HuH-7.5 (cell line): ENCODE measurements around the gene SLC6A13.
A peak's percentile ranks its signal among the peaks of the same experiment; 100 is the strongest.
"Not testable (repeated sequence)": the region's sequence is repeated elsewhere in the genome, so short reads cannot be mapped to it uniquely, and the experiment has no call there.

Experiments used
- DNase-seq: peaks from one replicate; pipeline ENCODE4 v3.0.0; 2011; ENCODE audit warnings: low spot score

The SLC6A13 gene

GRCh38 chr12:264269-264668 is 1.6 kb upstream of the SLC6A13 start:
- no peak for DNase-seq

DNA sequence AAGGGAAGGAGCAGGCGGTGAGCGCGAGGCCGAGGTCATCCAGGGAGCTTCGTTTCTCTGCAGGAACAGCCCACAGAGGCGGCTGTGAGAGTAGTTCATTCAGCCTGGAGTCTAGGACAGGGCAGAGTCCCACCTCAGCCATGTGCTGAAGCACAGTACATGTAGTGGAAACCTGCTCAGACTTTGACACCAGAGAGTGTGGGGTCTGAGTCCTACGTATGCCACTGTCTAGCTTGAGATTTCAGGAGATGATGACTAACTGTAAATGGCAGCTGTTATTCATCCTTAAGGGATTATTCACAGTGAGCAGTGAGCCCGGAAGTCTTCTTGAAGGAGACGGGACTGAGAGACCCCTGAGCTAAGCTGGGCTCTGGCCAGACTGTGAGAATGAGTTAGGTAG is 938 bp upstream of the SLC6A13 start:
- DNase-seq, result no peak

DNA sequence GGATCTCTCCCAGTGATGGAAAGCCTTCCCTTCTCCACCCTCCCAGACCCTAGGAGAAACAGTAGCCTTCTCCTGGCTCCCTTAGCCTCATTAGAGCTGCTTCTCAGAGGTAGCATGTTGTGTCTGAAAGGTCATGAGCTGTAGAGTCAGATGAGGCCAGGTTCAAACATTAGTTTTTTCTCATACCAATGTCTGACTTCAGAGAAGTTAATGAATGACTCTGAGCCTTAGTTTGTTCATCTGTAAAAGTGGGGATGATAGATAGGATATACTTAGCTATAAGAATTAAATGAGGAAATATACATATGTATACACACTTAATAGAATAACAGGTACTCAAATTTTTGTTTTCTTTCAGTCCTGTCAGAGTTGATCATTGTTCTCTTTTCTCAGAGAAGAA is 523 bp downstream of the SLC6A13 start:
- no peak for DNase-seq

DNA sequence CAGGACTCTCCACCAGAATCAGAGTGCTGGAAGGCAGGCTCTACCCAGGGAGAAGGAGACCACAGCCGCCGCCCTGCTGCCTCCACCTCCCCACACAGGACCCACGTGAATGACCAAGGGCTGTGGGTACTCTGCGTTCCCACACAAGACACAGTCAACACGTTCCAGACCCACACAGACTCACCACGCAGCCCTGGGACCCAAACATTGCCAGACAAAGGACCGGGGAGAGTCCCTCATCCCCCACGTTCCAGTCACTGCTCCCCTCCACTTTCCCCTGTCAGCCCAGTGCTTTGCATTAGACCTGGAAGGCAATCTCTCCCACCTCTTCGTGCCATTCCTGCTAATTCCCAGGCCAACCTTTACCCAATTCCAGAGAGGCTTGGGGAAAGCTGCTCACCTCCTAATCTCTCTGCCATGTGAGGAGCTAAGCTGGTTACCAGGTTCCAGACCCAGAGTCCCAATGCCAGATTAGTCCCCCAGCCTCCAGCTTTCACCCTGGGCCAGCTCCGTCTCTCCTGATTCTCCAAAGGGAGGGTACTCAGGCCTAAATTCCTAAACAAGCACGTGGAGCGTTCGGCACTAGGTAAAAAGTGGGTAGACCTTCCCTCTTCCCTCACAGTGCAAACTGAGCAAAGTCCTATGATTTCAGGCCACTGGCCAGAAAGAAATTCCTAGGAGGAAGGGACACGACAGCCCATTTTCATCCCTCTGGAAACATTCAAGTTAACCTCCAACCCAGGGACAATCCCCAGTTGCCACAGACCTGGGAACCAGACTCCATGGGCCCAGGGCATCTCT is 4.9 kb downstream of the SLC6A13 start:
- DNase-seq, result no peak

GRCh38 chr12:256958-257357 is 5.7 kb downstream of the SLC6A13 start:
- DNase-seq, result no peak

- no peak for DNase-seq
Observed at GRCh38 chr12:256225-256624, 6.4 kb downstream of the SLC6A13 start.

GRCh38 chr12:254912-255311 is 7.7 kb downstream of the SLC6A13 start:
- no peak for DNase-seq

GRCh38 chr12:254039-254438 is 8.6 kb downstream of the SLC6A13 start:
- no peak for DNase-seq

GRCh38 chr12:253116-253831 is 9.4 kb downstream of the SLC6A13 start:
- no peak for DNase-seq

DNA sequence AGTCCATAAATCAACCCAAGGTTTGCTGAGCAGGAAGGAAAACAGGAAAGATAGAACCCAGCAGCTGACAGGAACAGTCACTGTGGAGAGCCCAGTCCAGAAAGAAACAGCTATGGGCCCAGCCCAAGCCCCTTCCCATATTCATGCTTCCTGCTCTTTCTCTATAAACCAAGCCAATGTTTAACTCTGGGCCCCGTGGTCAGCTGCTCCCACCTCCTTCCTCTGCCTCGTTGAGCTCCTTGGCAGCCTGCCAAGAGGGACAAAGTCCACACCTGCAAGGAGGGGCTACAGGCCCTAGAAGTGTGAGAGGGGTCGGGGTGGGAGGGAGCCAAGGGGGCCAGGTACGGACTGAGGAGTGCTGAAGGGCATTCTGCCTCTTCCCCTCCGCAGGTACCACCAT is 10.0 kb downstream of the SLC6A13 start:
- DNase-seq, result no peak

DNA sequence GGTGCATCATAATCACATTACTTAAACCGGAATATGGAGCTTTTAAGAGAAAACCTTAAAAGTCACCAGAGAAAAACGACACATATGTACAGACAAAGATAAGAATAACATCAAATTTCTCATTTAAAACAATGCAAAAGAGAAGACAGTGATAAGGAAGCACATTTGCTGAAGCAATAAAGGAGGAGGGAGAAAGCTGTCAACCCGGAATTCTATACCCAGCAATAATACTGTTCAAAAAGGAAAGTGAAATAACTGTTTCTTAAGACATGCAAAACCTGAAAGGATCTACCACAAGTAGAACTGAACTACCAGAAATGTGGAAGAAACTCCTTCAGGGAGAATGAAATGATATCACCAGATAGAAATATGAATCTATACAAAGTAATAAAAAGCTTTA is 15.4 kb downstream of the SLC6A13 start:
- no peak for DNase-seq

- DNase-seq, result no peak
Observed at GRCh38 chr12:243381-243780, 19.3 kb downstream of the SLC6A13 start.

- DNase-seq, result no peak
Observed at GRCh38 chr12:242496-242895, 20.1 kb downstream of the SLC6A13 start.

DNA sequence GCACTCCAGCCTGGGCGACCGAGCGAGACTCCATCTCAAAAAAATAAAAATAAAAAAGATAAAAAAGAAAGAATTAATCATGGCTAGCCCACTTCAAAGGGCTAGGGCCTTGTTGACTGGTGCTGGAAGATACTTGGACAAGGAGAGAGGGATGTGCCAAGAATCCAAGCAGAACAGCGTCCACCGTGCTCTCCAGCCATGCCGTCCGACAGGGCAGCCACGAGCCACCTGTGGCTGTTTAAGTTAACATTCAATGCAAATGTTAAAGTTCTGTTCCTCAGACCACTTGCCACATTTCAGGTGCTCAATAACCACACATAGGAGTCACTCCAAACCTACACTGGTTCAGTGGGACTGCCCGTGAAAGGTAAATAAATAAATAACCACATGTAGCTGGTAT is 21.4 kb downstream of the SLC6A13 start:
- DNase-seq, result no peak

GRCh38 chr12:240566-240965 is 22.1 kb downstream of the SLC6A13 start:
- DNase-seq, result no peak

DNA sequence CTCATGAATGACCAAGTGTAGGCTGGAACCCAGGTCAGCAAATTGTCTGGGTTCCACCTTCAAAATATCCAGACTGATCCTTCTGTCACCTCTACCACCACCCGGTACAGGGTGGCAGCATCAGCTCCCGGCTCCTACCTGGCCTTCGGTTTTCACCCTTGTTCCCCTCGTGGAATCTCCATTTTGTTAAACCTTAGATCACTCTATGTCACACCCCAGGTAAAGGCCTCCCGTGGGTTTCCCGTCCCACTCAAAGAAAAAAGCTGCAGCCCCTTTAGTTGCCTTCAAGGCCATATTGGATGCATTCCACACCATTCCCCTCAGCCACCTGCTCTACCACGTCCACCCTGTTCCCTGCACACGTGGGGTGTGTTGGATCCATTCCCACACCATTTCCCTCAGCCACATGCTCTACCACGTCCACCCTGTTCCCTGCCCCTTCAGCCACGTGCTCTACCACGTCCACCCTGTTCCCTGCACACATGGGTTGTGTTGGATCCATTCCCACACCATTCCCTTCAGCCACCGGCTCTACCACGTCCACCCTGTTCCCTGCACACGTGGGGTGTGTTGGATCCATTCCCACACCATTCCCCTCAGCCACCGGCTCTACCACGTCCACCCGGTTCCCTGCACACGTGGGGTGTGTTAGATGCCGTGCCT is 23.8 kb downstream of the SLC6A13 start:
- DNase-seq, result no peak

DNA sequence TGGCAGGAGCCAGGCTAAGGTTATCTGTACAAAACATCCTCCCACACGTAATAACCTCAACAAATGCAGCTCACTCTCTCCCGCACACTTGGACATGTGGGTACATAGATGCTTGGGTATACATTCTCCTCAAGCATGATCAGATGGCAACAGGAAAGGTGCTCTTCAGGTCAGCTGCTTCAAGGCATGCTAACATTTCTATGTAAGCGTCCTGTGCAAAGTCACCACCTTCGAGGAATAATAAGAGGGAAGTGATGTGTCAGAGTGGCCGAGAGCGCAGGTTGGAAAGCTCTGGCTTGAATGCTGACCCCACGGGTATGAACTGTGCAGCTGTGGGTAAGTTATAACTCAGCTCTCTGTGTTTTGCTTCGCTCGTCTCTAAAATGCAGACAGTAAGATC is 24.5 kb downstream of the SLC6A13 start:
- DNase-seq, result no peak

- peak; percentile 71 for DNase-seq
Observed at GRCh38 chr12:237026-237815, 25.4 kb downstream of the SLC6A13 start.

DNA sequence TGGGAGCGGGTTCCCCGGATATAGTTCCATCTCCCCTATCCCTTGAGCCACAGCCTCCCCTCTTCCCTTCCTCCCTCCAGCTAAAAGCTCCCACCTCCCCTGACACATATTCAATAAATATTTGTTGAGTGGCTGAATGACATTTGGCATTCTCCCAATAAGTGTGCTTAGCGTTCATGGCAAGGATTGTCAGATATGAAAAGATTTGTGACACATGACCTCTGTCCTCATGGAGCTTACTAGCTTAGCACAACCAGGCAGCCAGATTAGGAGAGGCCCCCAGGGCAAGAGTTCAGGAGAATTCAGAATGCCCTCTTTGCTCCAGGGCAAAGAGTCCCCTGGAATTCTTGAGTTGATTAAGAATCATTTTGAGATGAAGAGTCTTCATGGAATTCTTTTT is 26.2 kb downstream of the SLC6A13 start:
- no peak for DNase-seq

- DNase-seq, result not testable (repeated sequence)
Observed at GRCh38 chr12:235967-236366, 26.7 kb downstream of the SLC6A13 start.

- DNase-seq, result no peak
Observed at GRCh38 chr12:234891-235415, 27.7 kb downstream of the SLC6A13 start.

DNA sequence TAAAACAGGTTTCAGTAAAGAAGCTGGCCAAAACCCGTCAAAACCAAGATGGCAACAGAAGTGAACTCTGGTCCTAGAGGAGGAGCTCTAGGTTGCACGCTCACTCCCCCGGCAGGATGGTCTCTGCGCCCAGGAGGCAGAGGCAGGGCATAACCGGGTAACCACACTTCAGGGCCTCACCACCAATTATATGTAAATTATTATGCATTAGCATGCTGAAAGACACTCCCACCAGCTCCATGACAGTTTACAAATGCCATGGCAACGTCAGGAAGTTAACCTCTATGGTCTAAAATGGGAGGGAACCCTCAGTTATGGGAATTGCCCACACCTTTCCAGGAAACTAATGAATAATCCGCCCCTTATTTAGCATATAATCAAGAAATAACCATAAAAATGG is 28.6 kb downstream of the SLC6A13 start:
- no peak for DNase-seq
